Left cardiac atrium (tissue), 2 donors: Measurements from ENCODE around the gene CYP2A13. TPM values are rescaled to one million over a fixed set of nuclear protein-coding genes. Genes with fewer than 3 reads are reported as not detected.

Experiments
- total RNA-seq, 2 donors: library from RNA; stranded (reverse); fragmentation: NEBNext Ultra II Directional; extraction: Animal tissue kit (Norgen Biotek cat#: 25700); gene quantifications; one replicate each; pipeline ENCODE4 v1.2.1, GENCODE V29; 2021
- donor health status: DM: no; HTN: yes; CAD: no; lungs with severe emphysema.
- donor health status: DM: yes; HTN: yes; CAD: no.

CYP2A13 gene
- total RNA-seq, 2 donors from 2014 or later: not detected

Other genes with a start within 250 kb of the CYP2A13 start
- not detected for gene CYP2A6, start 238.0 kb upstream of the CYP2A13 start, total RNA-seq
- gene CYP2A7, start 206.2 kb upstream of the CYP2A13 start, total RNA-seq: not detected
- gene CYP2B6, start 97.2 kb upstream of the CYP2A13 start, total RNA-seq: under 1 TPM in 1 of 2 donors, not detected in 1; 0.12 TPM
- gene CYP2F1, start 26.0 kb downstream of the CYP2A13 start, total RNA-seq: not detected
- 1 to 10 TPM; 1.1 to 1.3 TPM for gene CYP2S1, start 104.8 kb downstream of the CYP2A13 start, total RNA-seq
- 10 to 100 TPM; 27.5 to 31.8 TPM for gene AXL, start 130.8 kb downstream of the CYP2A13 start, total RNA-seq
- gene HNRNPUL1, start 175.9 kb downstream of the CYP2A13 start, total RNA-seq: 100 to 1,000 TPM; 116 to 147 TPM
- gene CCDC97, start 221.7 kb downstream of the CYP2A13 start, total RNA-seq: 10 to 100 TPM; 18.0 to 18.6 TPM